IPS-15b (cell line): Measurements from ENCODE around the gene CDK6.

Source experiments
- H3K27me3 ChIP-seq: one replicate; pipeline ENCODE4 v1.6.1; 2013; ENCODE audit warnings: low read length; ENCODE audit not compliant: control insufficient read depth, insufficient read depth
- H3K36me3 ChIP-seq: one replicate; pipeline ENCODE4 v1.6.1; 2013; ENCODE audit warnings: low read length; ENCODE audit not compliant: control insufficient read depth, insufficient read depth
- H3K4me1 ChIP-seq: one replicate; pipeline ENCODE4 v1.6.1; 2013; ENCODE audit warnings: mild to moderate bottlenecking, low read length; ENCODE audit not compliant: control insufficient read depth, insufficient read depth
- H3K4me3 ChIP-seq: one replicate; pipeline ENCODE4 v1.5.1; 2013; ENCODE audit warnings: low read depth, low read length
- H3K9ac ChIP-seq: one replicate; pipeline ENCODE4 v1.6.1; 2013; ENCODE audit warnings: low read depth, mild to moderate bottlenecking, low read length
- H3K9me3 ChIP-seq: one replicate; pipeline ENCODE4 v1.6.1; 2013; ENCODE audit warnings: mild to moderate bottlenecking, low read length; ENCODE audit not compliant: control insufficient read depth, insufficient read depth

Gene CDK6

GRCh38 chr7:92740134-92740533 lies 96.2 kb downstream of the CDK6 start:
- no peaks in the 10 kb centered on the region for H3K36me3 ChIP-seq
- no peaks in the 10 kb centered on the region for H3K9me3 ChIP-seq
- H3K4me1 ChIP-seq: no peaks in the 10 kb centered on the region
- H3K9ac ChIP-seq: no peak overlapping the region
- no peak overlapping the region for H3K4me3 ChIP-seq
- H3K27me3 ChIP-seq: no peaks in the 10 kb centered on the region

- Histone ChIP-seq H3K36me3 (no peaks in the 10 kb centered on the region), H3K9ac (no peak overlapping the region), H3K4me3 (no peak overlapping the region), H3K4me1 (no peaks in the 10 kb centered on the region), H3K27me3 (no peaks in the 10 kb centered on the region), H3K9me3 (no peaks in the 10 kb centered on the region)
Measured at GRCh38 chr7:92739091-92739490, 97.3 kb downstream of the CDK6 start.

GRCh38 chr7:92737706-92738105 lies 98.7 kb downstream of the CDK6 start:
- Histone ChIP-seq H3K4me3 (no peak overlapping the region), H3K27me3 (no peaks in the 10 kb centered on the region), H3K9me3 (no peaks in the 10 kb centered on the region), H3K4me1 (no peaks in the 10 kb centered on the region), H3K9ac (no peak overlapping the region), H3K36me3 (no peaks in the 10 kb centered on the region)

- Histone ChIP-seq H3K27me3 (no peaks in the 10 kb centered on the region), H3K4me1 (no peaks in the 10 kb centered on the region), H3K9ac (no peak overlapping the region), H3K36me3 (no peaks in the 10 kb centered on the region), H3K4me3 (no peak overlapping the region), H3K9me3 (no peaks in the 10 kb centered on the region)
Measured at GRCh38 chr7:92736870-92737269, 99.5 kb downstream of the CDK6 start.

- no peaks in the 10 kb centered on the region for H3K9me3 ChIP-seq
- H3K36me3 ChIP-seq: no peaks in the 10 kb centered on the region
- no peak overlapping the region for H3K4me3 ChIP-seq
- H3K27me3 ChIP-seq: no peaks in the 10 kb centered on the region
- H3K4me1 ChIP-seq: no peaks in the 10 kb centered on the region
- H3K9ac ChIP-seq: no peak overlapping the region
Measured at GRCh38 chr7:92735707-92736106, 100.7 kb downstream of the CDK6 start.

- Histone ChIP-seq H3K4me3 (no peak overlapping the region), H3K27me3 (no peaks in the 10 kb centered on the region), H3K36me3 (no peaks in the 10 kb centered on the region), H3K9ac (no peak overlapping the region), H3K9me3 (no peaks in the 10 kb centered on the region), H3K4me1 (no peaks in the 10 kb centered on the region)
Measured at GRCh38 chr7:92732316-92733036, 103.9 kb downstream of the CDK6 start.

- H3K4me1 ChIP-seq: no peaks in the 10 kb centered on the region
- no peaks in the 10 kb centered on the region for H3K27me3 ChIP-seq
- H3K4me3 ChIP-seq: no peak overlapping the region
- no peaks in the 10 kb centered on the region for H3K36me3 ChIP-seq
- no peaks in the 10 kb centered on the region for H3K9me3 ChIP-seq
- H3K9ac ChIP-seq: no peak overlapping the region
Measured at GRCh38 chr7:92731335-92732063, 104.9 kb downstream of the CDK6 start.

- no peak overlapping the region for H3K4me3 ChIP-seq
- no peaks in the 10 kb centered on the region for H3K36me3 ChIP-seq
- no peak overlapping the region for H3K9ac ChIP-seq
- H3K4me1 ChIP-seq: no peaks in the 10 kb centered on the region
- no peaks in the 10 kb centered on the region for H3K9me3 ChIP-seq
- H3K27me3 ChIP-seq: no peaks in the 10 kb centered on the region
Measured at GRCh38 chr7:92730808-92731207, 105.6 kb downstream of the CDK6 start.

- Histone ChIP-seq H3K27me3 (no peaks in the 10 kb centered on the region), H3K9me3 (no peaks in the 10 kb centered on the region), H3K9ac (no peak overlapping the region), H3K36me3 (peaks cover 2% of the 10 kb centered on the region), H3K4me3 (no peak overlapping the region), H3K4me1 (peaks cover 1% of the 10 kb centered on the region)
Measured at GRCh38 chr7:92729751-92730150, 106.6 kb downstream of the CDK6 start.

- peaks cover 7% of the 10 kb centered on the region for H3K4me1 ChIP-seq
- no peak overlapping the region for H3K9ac ChIP-seq
- H3K27me3 ChIP-seq: no peaks in the 10 kb centered on the region
- peaks cover 2% of the 10 kb centered on the region for H3K36me3 ChIP-seq
- H3K4me3 ChIP-seq: no peak overlapping the region
- no peaks in the 10 kb centered on the region for H3K9me3 ChIP-seq
Measured at GRCh38 chr7:92729172-92729571, 107.2 kb downstream of the CDK6 start.

- no peaks in the 10 kb centered on the region for H3K27me3 ChIP-seq
- no peak overlapping the region for H3K4me3 ChIP-seq
- H3K36me3 ChIP-seq: peaks cover 2% of the 10 kb centered on the region
- H3K9ac ChIP-seq: no peak overlapping the region
- no peaks in the 10 kb centered on the region for H3K9me3 ChIP-seq
- H3K4me1 ChIP-seq: peaks cover 14% of the 10 kb centered on the region
Measured at GRCh38 chr7:92727755-92728154, 108.6 kb downstream of the CDK6 start.
